Endothelial cell (in vitro differentiated cells): ENCODE data around the gene TXNL4A. TPM values are rescaled to one million over a fixed set of nuclear protein-coding genes. Genes with fewer than 3 reads are reported as not detected.

Experiments
- DNase-seq: peaks from one replicate; pipeline ENCODE4 v3.0.0; 2021; ENCODE audit warnings: low spot score
- H3K27ac Mint-ChIP-seq: one replicate; pipeline ENCODE4 v1.8.0; 2021; ENCODE audit warnings: mixed read lengths, inconsistent platforms; ENCODE audit not compliant: unreplicated experiment
- H3K27me3 Mint-ChIP-seq: one replicate; pipeline ENCODE4 v1.8.0; 2021; ENCODE audit warnings: mild to moderate bottlenecking, moderate library complexity, mixed read lengths, inconsistent platforms; ENCODE audit not compliant: unreplicated experiment
- H3K36me3 Mint-ChIP-seq: one replicate; pipeline ENCODE4 v1.8.0; 2021; ENCODE audit warnings: mild to moderate bottlenecking, low read depth, mixed read lengths, inconsistent platforms; ENCODE audit not compliant: unreplicated experiment
- H3K4me1 Mint-ChIP-seq: one replicate; pipeline ENCODE4 v1.8.0; 2021; ENCODE audit warnings: mild to moderate bottlenecking, mixed read lengths, inconsistent platforms; ENCODE audit not compliant: unreplicated experiment
- H3K4me3 Mint-ChIP-seq: one replicate; pipeline ENCODE4 v1.8.0; 2021; ENCODE audit warnings: mild to moderate bottlenecking, mixed read lengths, inconsistent platforms; ENCODE audit not compliant: unreplicated experiment
- H3K9me3 Mint-ChIP-seq: one replicate; pipeline ENCODE4 v1.8.0; 2021; ENCODE audit warnings: mixed read lengths, inconsistent platforms; ENCODE audit not compliant: unreplicated experiment
- CTCF ChIP-seq: fragments of 200-600 bp; sonication (generic); IDR thresholded peaks from one replicate; pipeline ENCODE4 v1.5.0; 2021; ENCODE audit warnings: antibody characterized with exemption; ENCODE audit not compliant: unreplicated experiment
- total RNA-seq: library from RNA; stranded (reverse); fragmentation: NEBNext Ultra II Directional; extraction: Animal tissue kit (Norgen Biotek cat#: 25700); gene quantifications from one replicate; pipeline ENCODE4 v1.2.1, GENCODE V29; 2021; ENCODE audit not compliant: unreplicated experiment

Gene TXNL4A
- total RNA-seq, 1 donor from 2014 or later = 86.8 TPM

DNA sequence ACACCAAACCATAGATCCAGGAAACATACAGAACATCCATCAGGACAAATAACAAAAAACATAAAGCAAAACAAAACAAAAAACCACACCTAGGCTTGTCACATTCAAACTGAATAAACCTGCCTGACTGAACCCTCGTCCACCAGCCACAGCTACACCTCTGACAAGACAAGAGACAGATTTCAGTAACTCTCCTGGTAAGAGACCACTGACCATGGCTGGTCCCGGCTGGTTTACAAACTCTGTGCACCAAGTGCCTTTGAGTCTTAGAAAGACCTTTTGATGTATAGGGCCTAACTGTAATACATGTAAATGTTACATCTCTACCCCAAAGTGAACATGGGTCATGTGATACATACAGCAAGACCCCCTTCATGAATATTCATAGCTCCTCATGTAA, 32.1 kb downstream of the TXNL4A start:
- peaks cover 13% of the 10 kb centered on the region for H3K27me3 Mint-ChIP-seq
- no peak for DNase-seq
- TF ChIP-seq CTCF = no peak

GRCh38 chr18:79955302-79956075, 32.9 kb downstream of the TXNL4A start:
- TF ChIP-seq CTCF = no peak
- no peak for DNase-seq
- no peaks in the 10 kb centered on the region for H3K9me3 Mint-ChIP-seq
- no peaks in the 10 kb centered on the region for H3K36me3 Mint-ChIP-seq
- H3K27ac Mint-ChIP-seq = no peak overlapping the region
- peaks cover 13% of the 10 kb centered on the region for H3K27me3 Mint-ChIP-seq
- H3K4me3 Mint-ChIP-seq = no peak overlapping the region
- H3K4me1 Mint-ChIP-seq = peaks cover under 1% of the 10 kb centered on the region

More for the DNA sequence above, 32.1 kb downstream of the TXNL4A start:
- no peaks in the 10 kb centered on the region for H3K9me3 Mint-ChIP-seq
- H3K27ac Mint-ChIP-seq = no peak overlapping the region
- no peaks in the 10 kb centered on the region for H3K4me1 Mint-ChIP-seq
- H3K36me3 Mint-ChIP-seq = no peaks in the 10 kb centered on the region
- no peak overlapping the region for H3K4me3 Mint-ChIP-seq

DNA sequence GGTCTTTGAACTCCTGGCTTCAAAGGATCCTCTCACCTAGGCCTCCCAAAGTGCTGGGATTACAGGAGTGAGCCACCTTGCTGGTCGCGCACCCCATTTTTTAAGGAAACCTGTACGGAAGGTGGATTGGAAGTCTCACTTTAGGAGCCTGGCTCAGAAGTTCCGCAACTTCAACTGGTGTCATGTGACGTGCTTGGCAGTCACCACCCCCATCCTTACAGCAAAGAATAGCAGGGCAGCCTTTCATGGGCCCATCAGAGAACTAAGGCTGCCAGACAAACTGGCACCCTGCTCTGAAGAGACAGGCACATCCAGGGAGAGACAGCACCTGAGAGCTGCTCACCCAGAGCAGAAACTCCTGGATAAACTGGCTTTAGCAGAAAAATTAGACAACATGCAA, 33.6 kb downstream of the TXNL4A start:
- Mint-ChIP-seq H3K27ac (no peak overlapping the region), H3K4me3 (no peak overlapping the region), H3K36me3 (peaks cover under 1% of the 10 kb centered on the region), H3K9me3 (no peaks in the 10 kb centered on the region), H3K27me3 (peaks cover 14% of the 10 kb centered on the region), H3K4me1 (peaks cover 6% of the 10 kb centered on the region)
- no peak for TF ChIP-seq CTCF
- no peak for DNase-seq

DNA sequence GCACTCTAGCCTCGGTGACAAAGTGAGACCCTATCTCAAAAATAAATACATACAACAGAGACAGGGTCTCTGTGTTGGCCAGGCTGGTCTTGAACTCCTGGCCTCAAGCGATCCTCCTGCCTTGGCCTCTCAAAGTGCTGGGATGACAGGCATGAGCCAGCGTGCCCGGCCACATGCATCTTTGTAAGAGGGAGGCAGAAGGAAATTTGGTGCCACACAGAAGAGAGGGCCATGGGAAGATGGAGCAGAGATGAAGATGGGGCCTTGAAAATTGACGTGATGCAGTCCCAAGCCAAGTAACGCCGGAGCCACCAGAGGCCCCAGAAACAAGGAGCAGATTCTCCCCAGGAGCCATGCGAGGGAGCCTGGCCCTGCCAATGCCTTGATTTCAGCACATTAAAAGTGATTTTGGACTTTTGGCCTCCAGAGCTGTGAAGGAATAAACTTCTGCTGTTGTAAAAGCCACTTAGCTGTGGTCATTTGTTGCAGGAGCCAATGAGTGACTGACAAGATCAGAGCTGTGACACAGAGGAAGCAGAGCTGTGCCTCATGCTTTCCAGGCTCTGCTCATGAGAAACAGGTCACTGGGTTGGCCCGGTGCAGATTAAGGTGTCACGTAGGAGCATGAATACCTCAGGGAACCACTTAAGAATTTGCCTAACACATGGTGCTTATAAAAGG, 34.3 kb downstream of the TXNL4A start:
- no peak overlapping the region for H3K4me3 Mint-ChIP-seq
- no peak for DNase-seq

More for the DNA sequence above, 34.3 kb downstream of the TXNL4A start:
- Mint-ChIP-seq H3K36me3 (peaks cover 5% of the 10 kb centered on the region), H3K27ac (no peak overlapping the region), H3K9me3 (no peaks in the 10 kb centered on the region), H3K27me3 (peaks cover 15% of the 10 kb centered on the region), H3K4me1 (peaks cover 11% of the 10 kb centered on the region)
- no peak for TF ChIP-seq CTCF
